GM19324 (cell line): ENCODE data around the gene FAM241A.
A peak's percentile ranks its signal among the peaks of the same experiment; 100 is the strongest.
"Not testable (repeated sequence)": the region's sequence is repeated elsewhere in the genome, so short reads cannot be mapped to it uniquely, and the experiment has no call there.

Source experiments
- ATAC-seq: cut with Tn5 transposase; IDR thresholded peaks from one replicate; pipeline ENCODE4 v1.9.1; 2021; ENCODE audit warnings: mild to moderate bottlenecking, moderate library complexity; ENCODE audit not compliant: unreplicated experiment, low FRiP score

Gene FAM241A

GRCh38 chr4:112145326-112145789, at the start of gene FAM241A:
Gene FAM241A, plus strand, starts transcription at chr4:112145454. Its CDS starts 127 bp downstream, at chr4:112145581.
- peak; percentile 97 for ATAC-seq

DNA sequence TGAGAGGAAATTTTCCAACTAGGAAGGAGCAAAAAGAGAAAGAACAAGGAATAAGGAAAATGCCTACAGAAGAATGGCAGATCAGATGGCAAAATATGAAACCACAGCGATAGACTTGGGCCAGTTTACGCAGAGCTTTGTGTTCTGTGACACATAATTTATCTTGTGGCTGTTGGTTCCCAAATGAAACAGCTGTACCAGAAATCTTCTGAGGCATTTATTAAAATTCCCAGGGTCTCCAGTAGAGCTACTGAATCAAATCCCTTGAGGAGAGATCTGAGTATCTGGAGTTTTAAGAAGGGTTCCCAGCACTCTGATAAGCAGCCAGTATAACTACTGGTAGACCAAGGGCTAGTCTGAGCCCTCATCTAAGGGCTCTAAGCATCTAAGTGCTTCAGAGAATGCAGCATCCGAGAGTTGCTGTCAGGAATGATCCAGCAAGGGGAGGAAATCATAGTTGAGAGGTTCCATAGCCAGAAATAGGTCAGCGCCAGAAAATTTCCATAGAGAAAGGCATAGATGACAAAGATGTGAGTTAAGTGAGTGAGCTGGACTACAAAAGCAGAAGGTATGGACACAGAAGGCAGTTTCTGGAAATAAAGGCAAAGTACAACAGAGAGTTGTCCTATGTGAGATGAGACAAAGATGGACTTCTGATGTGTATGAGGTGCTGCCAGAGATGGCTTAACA, 46.3 kb upstream of the FAM241A start:
- ATAC-seq = no peak

DNA sequence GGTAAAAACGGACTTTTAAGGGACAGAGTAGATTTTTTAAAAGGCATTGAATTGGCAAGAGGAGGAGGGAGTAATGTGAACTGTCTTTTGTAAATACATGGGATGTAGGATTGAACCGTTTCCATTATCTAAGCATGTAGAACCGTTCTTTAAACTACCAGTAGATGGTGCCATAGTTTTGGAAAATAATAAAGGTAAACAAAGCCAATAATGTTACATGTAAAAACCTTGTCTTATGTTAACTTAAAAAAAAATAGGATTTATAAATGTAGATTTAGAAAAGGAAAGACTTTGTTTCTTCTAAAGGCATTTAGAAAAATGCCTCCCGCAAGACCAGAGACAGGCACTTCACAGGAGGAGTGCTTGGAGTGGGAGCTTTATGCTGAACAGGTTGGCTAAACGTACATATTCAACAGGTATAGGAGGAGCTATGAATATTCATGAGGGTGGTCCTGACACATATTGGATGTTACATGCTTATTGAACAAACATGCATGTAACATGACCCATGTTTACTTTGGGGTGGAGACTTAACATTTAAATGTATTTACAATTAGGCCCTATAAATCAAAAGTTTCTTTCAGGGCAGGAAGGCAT, 45.5 kb upstream of the FAM241A start:
- ATAC-seq = peak; percentile 47

DNA sequence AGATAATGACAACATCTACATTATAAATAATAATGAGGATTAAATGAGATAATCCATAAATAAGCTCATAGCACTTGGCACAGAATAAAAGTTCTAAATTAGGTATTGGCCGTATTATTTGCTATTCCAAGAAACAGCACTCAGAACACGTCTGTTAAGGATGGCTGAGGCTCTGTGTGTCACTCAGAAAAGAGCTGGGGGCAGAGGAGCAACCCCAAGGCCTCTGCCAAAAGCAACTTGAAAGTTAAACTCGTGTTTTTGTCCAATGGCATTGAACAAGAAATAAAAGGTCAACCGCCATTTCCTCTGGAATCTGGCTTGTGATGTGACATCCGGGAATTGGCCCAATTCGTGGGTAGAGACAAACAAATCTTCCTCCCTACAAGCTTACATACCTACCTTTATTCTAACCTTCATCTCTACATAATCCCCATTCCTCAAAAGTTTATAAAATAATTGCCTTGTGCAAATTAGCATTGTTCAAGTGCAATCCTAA, 42.3 kb upstream of the FAM241A start:
- no peak for ATAC-seq

DNA sequence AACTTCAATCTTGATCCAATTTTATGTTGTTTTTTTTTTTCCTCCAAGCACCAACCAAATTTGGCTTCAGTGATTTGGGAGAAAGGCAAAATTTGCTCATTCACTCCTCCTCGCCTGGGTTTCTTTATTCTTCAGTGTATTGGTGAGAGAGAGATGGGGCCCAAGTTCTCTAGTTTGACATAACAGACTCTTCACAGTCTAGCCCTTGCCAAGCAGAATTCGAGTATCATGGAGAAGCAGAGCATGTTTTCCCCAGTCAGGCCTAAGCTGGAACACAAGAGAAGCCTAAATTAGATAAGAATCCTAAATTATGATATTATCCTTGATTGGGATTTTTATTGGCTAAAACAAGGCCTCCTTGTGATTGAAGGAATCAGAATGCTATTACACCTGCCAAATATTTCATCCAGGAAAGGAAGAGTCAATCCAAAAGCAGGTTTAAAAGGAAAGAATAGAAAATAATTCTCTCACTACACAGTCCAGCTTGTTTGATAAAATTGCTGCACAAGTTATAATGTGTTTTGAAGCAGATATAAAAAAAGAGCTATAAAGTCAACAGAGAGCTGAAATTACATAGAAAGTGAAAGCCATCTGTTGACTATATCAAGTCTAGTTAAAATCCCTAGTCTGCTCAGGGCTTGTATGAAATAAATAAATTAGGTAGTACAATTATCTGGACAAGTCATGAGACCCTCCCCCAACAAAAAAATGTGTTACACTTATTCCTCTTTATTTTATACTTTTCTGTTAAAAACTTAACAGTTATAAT, 39.9 kb upstream of the FAM241A start:
- ATAC-seq = no peak

GRCh38 chr4:112109360-112110058, 35.7 kb upstream of the FAM241A start:
- ATAC-seq = peak; percentile 59

- no peak for ATAC-seq
Observed at GRCh38 chr4:112110059-112110425, 35.2 kb upstream of the FAM241A start.

GRCh38 chr4:112111306-112111705, 33.9 kb upstream of the FAM241A start:
- no peak for ATAC-seq

- not testable (repeated sequence) for ATAC-seq
Observed at GRCh38 chr4:112112095-112112494, 33.2 kb upstream of the FAM241A start.

- no peak for ATAC-seq
Observed at GRCh38 chr4:112112590-112113170, 32.6 kb upstream of the FAM241A start.

GRCh38 chr4:112113864-112114263, 31.4 kb upstream of the FAM241A start:
- ATAC-seq = no peak

DNA sequence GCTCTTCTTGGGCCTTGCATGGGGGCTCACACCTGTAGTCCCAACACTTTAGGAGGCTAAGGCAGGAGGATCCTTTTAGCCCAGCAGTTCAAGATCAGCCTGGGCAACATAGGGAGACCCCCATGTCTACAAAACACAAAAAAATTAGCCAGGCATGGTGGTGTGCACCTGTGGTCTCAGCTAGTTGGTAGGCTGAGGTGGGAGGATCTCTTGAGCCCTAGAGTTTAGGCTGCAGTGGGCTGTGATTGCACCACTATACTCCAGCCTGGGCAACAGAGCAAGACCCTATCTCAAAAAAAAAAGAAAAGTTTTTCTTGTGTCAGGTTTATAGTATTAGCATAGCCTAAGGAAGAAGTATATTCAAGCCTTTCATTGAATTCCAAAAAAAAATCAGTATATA, 30.8 kb upstream of the FAM241A start:
- ATAC-seq = no peak

DNA sequence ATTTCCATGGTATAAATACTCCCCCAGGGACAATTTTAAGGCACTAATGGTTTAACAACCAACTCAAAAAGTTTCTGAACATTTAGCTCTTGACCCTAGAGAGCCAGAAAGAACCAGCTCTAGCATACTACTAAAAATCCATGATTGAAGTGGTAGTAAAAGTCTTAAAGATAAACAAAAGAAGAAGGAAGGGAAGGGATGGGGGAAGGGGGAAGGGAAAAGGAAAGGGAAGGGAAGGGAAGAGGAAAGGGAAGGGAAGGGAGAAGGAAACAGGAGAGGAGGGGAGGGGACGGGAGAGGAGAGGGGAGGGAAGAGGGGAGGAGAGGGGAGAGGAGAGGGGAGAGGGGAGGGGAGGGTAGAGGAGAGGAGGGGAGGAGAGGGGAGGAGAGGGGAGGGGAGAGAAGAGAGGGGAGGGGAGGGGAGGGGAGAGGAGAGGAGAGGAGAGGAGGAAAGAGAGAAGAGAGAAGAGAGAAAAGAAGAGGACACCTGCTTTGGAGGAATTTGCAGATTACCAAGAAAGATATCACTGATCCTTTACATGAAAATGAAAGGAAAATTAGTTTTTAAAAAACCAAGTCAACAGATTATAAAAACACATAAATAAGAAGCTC, 26.4 kb upstream of the FAM241A start:
- ATAC-seq = no peak

- ATAC-seq = peak; percentile 57
Observed at GRCh38 chr4:112119353-112119783, 25.9 kb upstream of the FAM241A start.

DNA sequence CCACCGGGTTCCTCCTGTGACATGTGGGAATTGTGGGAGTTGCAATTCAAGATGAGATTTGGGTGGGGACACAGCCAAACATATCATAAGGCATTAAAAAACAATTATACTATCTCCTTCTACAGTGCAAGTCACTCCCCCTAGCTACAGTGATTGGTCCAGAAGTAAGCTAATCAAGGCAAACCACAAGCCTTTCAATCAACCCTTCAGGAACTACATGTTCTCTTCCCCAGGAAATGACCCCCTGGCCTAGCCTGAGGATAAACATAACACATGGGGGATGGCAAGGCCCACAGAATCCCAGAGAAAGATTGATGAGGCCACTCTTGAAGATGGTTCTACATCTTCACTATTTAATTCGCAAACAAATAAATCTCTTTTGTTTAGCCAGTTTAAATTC, 25.2 kb upstream of the FAM241A start:
- ATAC-seq = no peak

GRCh38 chr4:112125416-112125815, 19.8 kb upstream of the FAM241A start:
- ATAC-seq = no peak

GRCh38 chr4:112127048-112127637, 18.1 kb upstream of the FAM241A start:
- no peak for ATAC-seq

- no peak for ATAC-seq
Observed at GRCh38 chr4:112127803-112128202, 17.5 kb upstream of the FAM241A start.

GRCh38 chr4:112128452-112128851, 16.8 kb upstream of the FAM241A start:
- ATAC-seq = peak; percentile 47

DNA sequence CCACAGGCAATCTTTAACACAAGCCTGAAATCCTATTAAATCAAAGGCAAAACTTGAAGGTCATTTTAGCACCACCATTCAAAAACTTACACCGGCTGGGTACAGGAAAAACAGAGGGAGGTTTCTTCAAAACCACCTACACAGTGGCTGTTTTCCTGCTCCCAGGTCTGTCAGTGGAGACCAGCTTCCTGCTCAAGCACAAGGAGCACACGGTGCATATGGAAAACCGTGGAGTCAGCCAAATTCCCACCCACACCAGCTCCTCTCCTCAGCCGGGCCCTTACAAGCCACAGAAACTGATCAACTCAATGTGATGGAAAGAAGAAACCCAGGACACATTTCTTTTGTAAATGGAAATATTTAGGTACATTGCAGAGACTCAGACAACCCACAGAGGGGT, 14.3 kb upstream of the FAM241A start:
- ATAC-seq = no peak
